ENCODE data around the gene RBPJL. TPM values are rescaled to one million over a fixed set of nuclear protein-coding genes. Genes with fewer than 3 reads are reported as not detected.

Gene RBPJL
- total and polyA plus RNA-seq, 7 donors = 0.04 to 0.22 (median 0.04) TPM; not detected in 4

- no peaks in the 10 kb centered on the region for H3K9me3 ChIP-seq
- ATAC-seq (no peak), DNase-seq (no peak)
- H3K4me1 ChIP-seq = peaks cover 18% of the 10 kb centered on the region
- intact Hi-C loops (cut with DNase I) = no loop called here
- H3K36me3 ChIP-seq (ENCODE audit: insufficient read depth in 1 of 2, low read depth in 1 of 2) = peaks cover 12 to 42% of the 10 kb centered on the region in 2 donors
- H3K4me3 ChIP-seq = no peak overlapping the region
- no peak overlapping the region for H3K27ac ChIP-seq
- H3K27me3 ChIP-seq (ENCODE audit: insufficient read depth in 3 of 3, low read length in 2 of 3) = no peaks in the 10 kb centered on the region
- TF ChIP-seq, protein P1, sequence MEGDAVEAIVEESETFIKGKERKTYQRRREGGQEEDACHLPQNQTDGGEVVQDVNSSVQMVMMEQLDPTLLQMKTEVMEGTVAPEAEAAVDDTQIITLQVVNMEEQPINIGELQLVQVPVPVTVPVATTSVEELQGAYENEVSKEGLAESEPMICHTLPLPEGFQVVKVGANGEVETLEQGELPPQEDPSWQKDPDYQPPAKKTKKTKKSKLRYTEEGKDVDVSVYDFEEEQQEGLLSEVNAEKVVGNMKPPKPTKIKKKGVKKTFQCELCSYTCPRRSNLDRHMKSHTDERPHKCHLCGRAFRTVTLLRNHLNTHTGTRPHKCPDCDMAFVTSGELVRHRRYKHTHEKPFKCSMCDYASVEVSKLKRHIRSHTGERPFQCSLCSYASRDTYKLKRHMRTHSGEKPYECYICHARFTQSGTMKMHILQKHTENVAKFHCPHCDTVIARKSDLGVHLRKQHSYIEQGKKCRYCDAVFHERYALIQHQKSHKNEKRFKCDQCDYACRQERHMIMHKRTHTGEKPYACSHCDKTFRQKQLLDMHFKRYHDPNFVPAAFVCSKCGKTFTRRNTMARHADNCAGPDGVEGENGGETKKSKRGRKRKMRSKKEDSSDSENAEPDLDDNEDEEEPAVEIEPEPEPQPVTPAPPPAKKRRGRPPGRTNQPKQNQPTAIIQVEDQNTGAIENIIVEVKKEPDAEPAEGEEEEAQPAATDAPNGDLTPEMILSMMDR (IDR thresholded peaks at IDR 0.05) = no peak
Measured at GRCh38 chr20:45367126-45367525, 60.5 kb downstream of the RBPJL start.

Other genes starting within 250 kb of the RBPJL start
- gene KCNS1, start 205.7 kb upstream of the RBPJL start, total RNA-seq = not detected
- gene KCNS1, start 205.7 kb upstream of the RBPJL start, polyA plus RNA-seq = under 1 TPM in 1 of 3 donors, not detected in 2; under 0.01 TPM
- not detected for gene WFDC5, start 191.7 kb upstream of the RBPJL start, total RNA-seq
- not detected for gene WFDC5, start 191.7 kb upstream of the RBPJL start, polyA plus RNA-seq
- gene WFDC12, start 182.4 kb upstream of the RBPJL start, total RNA-seq = not detected
- gene WFDC12, start 182.4 kb upstream of the RBPJL start, polyA plus RNA-seq = not detected
- under 1 TPM in 2 of 4 donors, not detected in 2; 0.40 to 0.54 TPM for gene PI3, start 131.9 kb upstream of the RBPJL start, total RNA-seq
- under 1 TPM; 0.18 to 0.38 (median 0.18) TPM for gene PI3, start 131.9 kb upstream of the RBPJL start, polyA plus RNA-seq
- not detected for gene SEMG1, start 99.8 kb upstream of the RBPJL start, total RNA-seq
- not detected for gene SEMG1, start 99.8 kb upstream of the RBPJL start, polyA plus RNA-seq
- not detected for gene SEMG2, start 85.5 kb upstream of the RBPJL start, total RNA-seq
- gene SEMG2, start 85.5 kb upstream of the RBPJL start, polyA plus RNA-seq = not detected
- gene SLPI, start 52.3 kb upstream of the RBPJL start, total RNA-seq = 100 to 1,000 TPM in 2 of 4 donors, 10 to 100 TPM in 1, 1 to 10 TPM in 1; 5.7 to 723 (median 123) TPM
- gene SLPI, start 52.3 kb upstream of the RBPJL start, polyA plus RNA-seq = 100 to 1,000 TPM in 2 of 3 donors, 10 to 100 TPM in 1; 17.5 to 295 (median 251) TPM
- gene MATN4, start 1.5 kb downstream of the RBPJL start, total RNA-seq = not detected
- gene MATN4, start 1.5 kb downstream of the RBPJL start, polyA plus RNA-seq = not detected
- gene SDC4, start 41.6 kb downstream of the RBPJL start, total RNA-seq = 100 to 1,000 TPM in 2 of 4 donors, 10 to 100 TPM in 2; 32.2 to 283 (median 161) TPM
- gene SDC4, start 41.6 kb downstream of the RBPJL start, polyA plus RNA-seq = 100 to 1,000 TPM in 1 of 3 donors, 10 to 100 TPM in 2; 41.6 to 323 (median 63.9) TPM
- gene SYS1, start 56.3 kb downstream of the RBPJL start, total RNA-seq = 10 to 100 TPM; 17.1 to 29.6 (median 22.9) TPM
- gene SYS1, start 56.3 kb downstream of the RBPJL start, polyA plus RNA-seq = 10 to 100 TPM; 40.9 to 73.3 (median 58.1) TPM
- under 1 TPM in 2 of 4 donors, not detected in 2; 0.38 to 0.69 TPM for gene TP53TG5, start 71.5 kb downstream of the RBPJL start, total RNA-seq
- 1 to 10 TPM in 1 of 3 donors, under 1 TPM in 2; 0.12 to 1.0 (median 0.16) TPM for gene TP53TG5, start 71.5 kb downstream of the RBPJL start, polyA plus RNA-seq
- 100 to 1,000 TPM; 108 to 180 (median 163) TPM for gene DBNDD2, start 101.4 kb downstream of the RBPJL start, total RNA-seq
- 100 to 1,000 TPM; 151 to 230 (median 162) TPM for gene DBNDD2, start 101.4 kb downstream of the RBPJL start, polyA plus RNA-seq
- gene PIGT, start 109.3 kb downstream of the RBPJL start, total RNA-seq = 10 to 100 TPM; 48.0 to 74.9 (median 57.1) TPM
- gene PIGT, start 109.3 kb downstream of the RBPJL start, polyA plus RNA-seq = 100 to 1,000 TPM in 1 of 3 donors, 10 to 100 TPM in 2; 57.3 to 113 (median 94.7) TPM
- gene WFDC2, start 162.9 kb downstream of the RBPJL start, total RNA-seq = under 1 TPM in 2 of 4 donors, not detected in 2; 0.44 to 0.74 TPM
- gene WFDC2, start 162.9 kb downstream of the RBPJL start, polyA plus RNA-seq = under 1 TPM in 2 of 3 donors, not detected in 1; 0.22 to 0.31 TPM
- not detected for gene SPINT3, start 208.8 kb downstream of the RBPJL start, total RNA-seq
- not detected for gene SPINT3, start 208.8 kb downstream of the RBPJL start, polyA plus RNA-seq
- not detected for gene WFDC6, start 232.6 kb downstream of the RBPJL start, total RNA-seq
- gene WFDC6, start 232.6 kb downstream of the RBPJL start, polyA plus RNA-seq = not detected
- gene EPPIN, start 240.6 kb downstream of the RBPJL start, total RNA-seq = not detected
- not detected for gene EPPIN, start 240.6 kb downstream of the RBPJL start, polyA plus RNA-seq